Progenitor cell of endocrine pancreas (in vitro differentiated cells): ENCODE measurements around the gene SPATS2L. TPM values are rescaled to one million over a fixed set of nuclear protein-coding genes. Genes with fewer than 3 reads are reported as not detected.

Experiments used
- DNase-seq: peaks from one replicate; pipeline ENCODE4 v3.0.0; 2021; ENCODE audit warnings: low spot score; ENCODE audit not compliant: unreplicated experiment
- H3K27ac Mint-ChIP-seq: 2 replicates; pipeline ENCODE4 v1.8.0; 2021; ENCODE audit warnings: mild to moderate bottlenecking, moderate library complexity, mixed read lengths
- H3K27me3 Mint-ChIP-seq: 2 replicates; pipeline ENCODE4 v1.8.0; 2021; ENCODE audit warnings: mixed read lengths
- H3K36me3 Mint-ChIP-seq: 2 replicates; pipeline ENCODE4 v1.8.0; 2022; ENCODE audit warnings: mixed read lengths; ENCODE audit not compliant: insufficient read depth
- H3K4me1 Mint-ChIP-seq: 2 replicates; pipeline ENCODE4 v1.8.0; 2021; ENCODE audit warnings: low read depth, mixed read lengths
- H3K4me3 Mint-ChIP-seq: 2 replicates; pipeline ENCODE4 v1.8.0; 2021; ENCODE audit warnings: low read depth, mild to moderate bottlenecking, moderate library complexity, mixed read lengths
- H3K9me3 Mint-ChIP-seq: 2 replicates; pipeline ENCODE4 v1.8.0; 2021; ENCODE audit warnings: low read depth, mixed read lengths
- CTCF ChIP-seq: fragments of 200-600 bp; sonication (generic); IDR thresholded peaks from one replicate; pipeline ENCODE4 v1.5.0; 2021; ENCODE audit warnings: antibody characterized with exemption, mild to moderate bottlenecking; ENCODE audit not compliant: unreplicated experiment
- total RNA-seq: library from RNA; stranded (reverse); gene quantifications from 2 replicates; pipeline ENCODE4 v1.2.1, GENCODE V29; 2021

The SPATS2L gene
- total RNA-seq, 1 donor from 2014 or later: 110 TPM

- TF ChIP-seq CTCF: no peak
- Mint-ChIP-seq H3K9me3 (no peaks in the 10 kb centered on the region), H3K27ac (peak overlapping the region; percentile 87), H3K4me3 (no peak overlapping the region), H3K27me3 (no peaks in the 10 kb centered on the region), H3K36me3 (peaks cover 15% of the 10 kb centered on the region), H3K4me1 (peaks cover 57% of the 10 kb centered on the region)
- no peak for DNase-seq
Measured at GRCh38 chr2:200348897-200349563, 42.5 kb downstream of the SPATS2L start.

DNA sequence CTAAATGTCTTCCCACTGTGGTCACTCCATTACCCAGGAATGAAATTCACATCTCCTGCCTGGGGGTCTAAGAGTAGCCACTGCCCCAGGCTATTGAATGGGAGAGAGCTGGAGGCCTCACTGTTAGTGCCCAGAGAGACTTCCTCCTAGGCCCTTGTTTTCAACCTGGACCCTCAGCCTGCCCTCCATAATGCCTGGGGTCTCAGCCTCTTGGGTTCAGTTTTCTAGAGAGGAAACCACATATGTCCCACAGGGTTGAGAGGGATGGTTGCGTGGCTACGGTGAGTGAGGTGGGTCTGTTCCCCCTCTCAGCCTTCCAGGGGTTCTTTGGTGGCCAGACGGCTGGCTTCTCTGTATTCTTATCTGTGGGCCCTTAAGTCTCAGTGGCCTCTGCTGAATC, 43.4 kb downstream of the SPATS2L start:
- Mint-ChIP-seq H3K9me3 (no peaks in the 10 kb centered on the region), H3K27me3 (no peaks in the 10 kb centered on the region), H3K27ac (peak overlapping the region; percentile 54), H3K36me3 (peaks cover 7% of the 10 kb centered on the region), H3K4me3 (no peak overlapping the region), H3K4me1 (peaks cover 59% of the 10 kb centered on the region)
- no peak for TF ChIP-seq CTCF
- no peak for DNase-seq

DNA sequence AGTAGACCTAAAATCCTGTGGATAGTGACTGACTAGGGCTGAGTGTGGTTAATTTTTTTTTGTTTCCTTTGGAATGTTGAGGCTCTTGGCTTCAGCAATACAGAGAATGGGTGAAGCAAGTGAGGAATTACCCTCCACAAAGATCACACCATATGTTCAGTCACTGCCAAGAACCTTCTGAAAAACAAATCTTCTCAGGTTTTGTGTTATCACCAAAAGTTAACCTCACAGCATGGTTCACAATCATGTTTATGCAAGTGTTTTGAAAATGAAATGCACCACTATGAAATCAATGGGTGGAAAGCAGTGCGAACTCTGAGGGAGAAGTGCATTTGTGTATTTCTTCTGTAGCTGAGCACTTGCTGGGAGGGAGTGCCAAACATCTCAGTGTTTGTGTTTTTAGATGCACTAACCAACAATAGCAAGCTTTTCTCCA, 44.4 kb downstream of the SPATS2L start:
- no peak for DNase-seq
- TF ChIP-seq CTCF: no peak
- no peaks in the 10 kb centered on the region for H3K27me3 Mint-ChIP-seq
- no peaks in the 10 kb centered on the region for H3K9me3 Mint-ChIP-seq
- peak overlapping the region; percentile 96 for H3K27ac Mint-ChIP-seq
- peaks cover 57% of the 10 kb centered on the region for H3K4me1 Mint-ChIP-seq
- no peak overlapping the region for H3K4me3 Mint-ChIP-seq
- H3K36me3 Mint-ChIP-seq: peaks cover 3% of the 10 kb centered on the region

DNA sequence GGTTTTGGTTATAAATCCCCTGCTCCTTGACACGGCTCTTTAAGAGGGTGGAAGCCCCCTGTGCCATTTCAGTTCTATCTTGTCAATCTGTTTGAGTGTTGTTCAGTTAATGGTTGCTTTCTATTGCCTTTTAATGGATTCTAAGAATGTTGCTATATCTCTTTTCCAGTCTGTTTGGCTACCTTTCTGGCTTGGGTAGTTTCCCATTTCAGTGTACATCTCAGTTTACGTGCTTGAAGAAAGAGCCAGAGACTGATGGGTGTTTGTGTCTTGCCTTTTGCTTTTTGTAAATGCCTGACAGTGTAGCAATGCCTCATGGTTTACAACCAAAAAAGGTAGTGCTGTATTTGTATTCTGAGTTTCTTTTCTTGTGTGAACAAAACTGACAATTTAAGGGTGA, 45.3 kb downstream of the SPATS2L start:
- Mint-ChIP-seq H3K4me1 (peaks cover 62% of the 10 kb centered on the region), H3K27me3 (no peaks in the 10 kb centered on the region), H3K9me3 (no peaks in the 10 kb centered on the region), H3K36me3 (peaks cover 3% of the 10 kb centered on the region), H3K4me3 (peak overlapping the region; percentile 22), H3K27ac (peak overlapping the region; percentile 98)
- no peak for TF ChIP-seq CTCF
- DNase-seq: no peak

- no peaks in the 10 kb centered on the region for H3K9me3 Mint-ChIP-seq
- H3K36me3 Mint-ChIP-seq: peaks cover 3% of the 10 kb centered on the region
- DNase-seq: no peak
- TF ChIP-seq CTCF: no peak
- H3K4me3 Mint-ChIP-seq: peak overlapping the region; percentile 56
- no peaks in the 10 kb centered on the region for H3K27me3 Mint-ChIP-seq
- H3K27ac Mint-ChIP-seq: peak overlapping the region; percentile 99
- H3K4me1 Mint-ChIP-seq: peaks cover 69% of the 10 kb centered on the region
Measured at GRCh38 chr2:200352636-200353035, 46.1 kb downstream of the SPATS2L start.
